ENCODE results near the gene RLN3. TPM values are rescaled to one million over a fixed set of nuclear protein-coding genes. Genes with fewer than 3 reads are reported as not detected.

RLN3 gene
- total and polyA plus RNA-seq, 2 donors (not counting 1 experiment from before 2014, with no cell fraction given): not detected

DNA sequence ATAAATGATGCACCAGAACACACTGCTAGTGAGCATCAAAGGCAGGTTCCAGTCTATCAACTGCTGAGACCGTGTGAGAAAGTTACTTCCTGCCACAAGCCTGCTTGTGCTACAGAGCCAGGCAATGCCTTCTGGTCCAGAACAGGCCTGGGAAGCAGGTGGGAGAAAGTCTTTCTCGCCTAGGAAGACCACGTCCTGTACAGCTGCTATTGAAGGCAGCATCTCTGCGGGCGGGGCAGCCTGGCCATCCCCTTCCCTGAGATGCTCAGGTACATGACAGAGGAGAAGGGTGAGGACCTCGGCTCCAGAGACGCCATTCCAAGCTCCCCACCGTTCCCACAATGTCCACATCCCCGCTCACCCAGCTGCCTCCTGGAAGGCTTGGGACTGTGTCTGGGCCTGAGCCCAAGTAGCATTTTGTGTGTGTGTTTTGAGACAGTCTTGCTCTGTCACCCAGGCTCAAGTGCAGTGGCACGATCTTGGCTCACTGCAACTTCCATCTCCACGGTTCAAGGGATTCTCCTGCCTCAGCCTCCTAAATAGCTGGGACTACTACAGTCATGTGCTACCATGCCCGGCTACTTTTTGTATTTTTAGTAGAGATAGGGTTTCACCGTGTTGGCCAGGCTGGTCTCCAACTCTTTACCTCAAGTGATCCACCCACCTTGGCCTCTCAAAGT lies 25.2 kb upstream of the RLN3 start:
- Histone ChIP-seq H3K9ac (ENCODE audit: insufficient read depth, low read length) (no peak overlapping the region), H3K4me2 (ENCODE audit: extremely low read depth, insufficient read depth, low read length) (no peak overlapping the region), H3K27ac (ENCODE audit: insufficient read depth, low read length) (peak overlapping the region; percentile 39), H3K9me3 (ENCODE audit: control insufficient read depth, insufficient read depth, low read depth, low read length) (no peaks in the 10 kb centered on the region), H3K27me3 (ENCODE audit: control insufficient read depth, insufficient read depth, low read length) (no peaks in the 10 kb centered on the region), H4K20me1 (ENCODE audit: control insufficient read depth, extremely low read depth, insufficient read depth, low read length) (no peaks in the 10 kb centered on the region), H3K36me3 (ENCODE audit: control insufficient read depth, insufficient read depth, low read length) (no peaks in the 10 kb centered on the region), H3K4me3 (replicated peaks in 1 of 4; ENCODE audit: control extremely low read depth in 1 of 4, insufficient read depth in 1 of 4, low read depth in 3 of 4, low read length in 4 of 4) (no peak overlapping the region), H2AFZ (ENCODE audit: low read length) (peak overlapping the region; percentile 52), H3K4me1 (ENCODE audit: control insufficient read depth, extremely low read depth, insufficient read depth, low read length) (peaks cover 15% of the 10 kb centered on the region), H3K79me2 (ENCODE audit: control insufficient read depth, insufficient read depth, low read length) (peaks cover 5% of the 10 kb centered on the region)
- no peak for DNase-seq (ENCODE audit: low read depth in 2 of 2)
- TF ChIP-seq, protein P1, sequence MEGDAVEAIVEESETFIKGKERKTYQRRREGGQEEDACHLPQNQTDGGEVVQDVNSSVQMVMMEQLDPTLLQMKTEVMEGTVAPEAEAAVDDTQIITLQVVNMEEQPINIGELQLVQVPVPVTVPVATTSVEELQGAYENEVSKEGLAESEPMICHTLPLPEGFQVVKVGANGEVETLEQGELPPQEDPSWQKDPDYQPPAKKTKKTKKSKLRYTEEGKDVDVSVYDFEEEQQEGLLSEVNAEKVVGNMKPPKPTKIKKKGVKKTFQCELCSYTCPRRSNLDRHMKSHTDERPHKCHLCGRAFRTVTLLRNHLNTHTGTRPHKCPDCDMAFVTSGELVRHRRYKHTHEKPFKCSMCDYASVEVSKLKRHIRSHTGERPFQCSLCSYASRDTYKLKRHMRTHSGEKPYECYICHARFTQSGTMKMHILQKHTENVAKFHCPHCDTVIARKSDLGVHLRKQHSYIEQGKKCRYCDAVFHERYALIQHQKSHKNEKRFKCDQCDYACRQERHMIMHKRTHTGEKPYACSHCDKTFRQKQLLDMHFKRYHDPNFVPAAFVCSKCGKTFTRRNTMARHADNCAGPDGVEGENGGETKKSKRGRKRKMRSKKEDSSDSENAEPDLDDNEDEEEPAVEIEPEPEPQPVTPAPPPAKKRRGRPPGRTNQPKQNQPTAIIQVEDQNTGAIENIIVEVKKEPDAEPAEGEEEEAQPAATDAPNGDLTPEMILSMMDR (conservative IDR thresholded peaks at IDR 0.05 in 1 of 2, IDR thresholded peaks at IDR 0.05 in 1 of 2; ENCODE audit: low read depth in 1 of 2, low read length in 2 of 2): no peak
- TF ChIP-seq EZH2 (IDR thresholded peaks at IDR 0.05; ENCODE audit: low read length, missing control alignments): no peak

DNA sequence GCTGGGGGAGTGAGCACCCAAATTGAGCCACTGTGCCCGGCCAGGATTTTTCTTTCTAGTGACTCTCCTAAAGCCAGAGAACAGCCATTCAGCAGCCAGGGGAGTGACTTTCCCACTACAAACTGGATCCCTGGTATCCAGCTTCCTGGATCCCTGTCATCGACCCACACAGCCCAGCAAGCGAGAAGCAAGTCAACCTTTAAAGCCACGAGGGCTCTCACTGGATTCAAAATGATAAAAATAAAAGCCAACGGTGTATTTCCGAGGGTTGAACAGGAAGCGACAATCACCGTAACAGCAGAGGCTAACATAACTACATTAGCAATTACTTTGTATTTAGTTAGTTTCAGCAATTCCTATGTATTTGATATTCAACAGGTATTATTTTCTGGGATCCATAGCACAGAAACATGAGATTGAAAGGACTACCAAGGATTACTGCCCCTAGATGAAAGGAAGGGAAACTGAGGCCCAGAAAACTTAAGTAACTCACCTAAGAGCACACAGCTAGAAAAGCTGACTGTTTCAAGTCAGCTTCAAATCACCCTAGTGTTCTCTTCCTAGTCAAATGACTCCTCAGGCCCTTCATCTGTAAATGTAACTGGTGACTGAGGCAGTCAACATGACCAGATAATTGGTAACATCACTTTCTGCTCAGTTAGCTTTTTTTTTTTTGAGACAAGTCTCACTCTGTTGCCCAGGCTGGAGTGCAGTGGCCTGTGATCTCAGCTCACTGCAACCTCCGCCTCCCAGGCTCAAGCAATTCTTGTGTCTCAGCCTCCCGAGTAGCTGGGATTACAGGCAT lies 24.5 kb upstream of the RLN3 start:
- H3K9ac ChIP-seq (ENCODE audit: insufficient read depth, low read length): no peak overlapping the region
- no peak overlapping the region for H2AFZ ChIP-seq (ENCODE audit: low read length)
- no peaks in the 10 kb centered on the region for H3K9me3 ChIP-seq (ENCODE audit: control insufficient read depth, insufficient read depth, low read depth, low read length)

More for the DNA sequence above, 24.5 kb upstream of the RLN3 start:
- Histone ChIP-seq H3K27me3 (ENCODE audit: control insufficient read depth, insufficient read depth, low read length) (no peaks in the 10 kb centered on the region), H3K4me2 (ENCODE audit: extremely low read depth, insufficient read depth, low read length) (peak overlapping the region; percentile 23), H3K27ac (ENCODE audit: insufficient read depth, low read length) (peak overlapping the region; percentile 39), H3K79me2 (ENCODE audit: control insufficient read depth, insufficient read depth, low read length) (peaks cover 5% of the 10 kb centered on the region), H3K4me3 (replicated peaks in 1 of 4; ENCODE audit: control extremely low read depth in 1 of 4, insufficient read depth in 1 of 4, low read depth in 3 of 4, low read length in 4 of 4) (no peak overlapping the region), H4K20me1 (ENCODE audit: control insufficient read depth, extremely low read depth, insufficient read depth, low read length) (no peaks in the 10 kb centered on the region), H3K4me1 (ENCODE audit: control insufficient read depth, extremely low read depth, insufficient read depth, low read length) (peaks cover 15% of the 10 kb centered on the region), H3K36me3 (ENCODE audit: control insufficient read depth, insufficient read depth, low read length) (no peaks in the 10 kb centered on the region)
- no peak for TF ChIP-seq EZH2 (IDR thresholded peaks at IDR 0.05; ENCODE audit: low read length, missing control alignments)
- TF ChIP-seq, protein P1 (conservative IDR thresholded peaks at IDR 0.05 in 1 of 2, IDR thresholded peaks at IDR 0.05 in 1 of 2; ENCODE audit: low read depth in 1 of 2, low read length in 2 of 2): no peak
- DNase-seq (ENCODE audit: low read depth in 2 of 2): no peak
